ENCODE results near the gene ICE2. TPM values are rescaled to one million over a fixed set of nuclear protein-coding genes. Genes with fewer than 3 reads are reported as not detected.

Gene ICE2
- total RNA-seq, 3 donors from 2014 or later = 31.5 to 47.5 (median 36.3) TPM

GRCh38 chr15:60460931-60461330, 18.0 kb downstream of the ICE2 start:
- intact Hi-C loops (cut with DNase I, micrococcal nuclease) = no loop called here
- Histone ChIP-seq H3K4me1 (ENCODE audit: low read depth) (no peaks in the 10 kb centered on the region), H3K4me3 (no peak overlapping the region), H3K36me3 (ENCODE audit: low read depth) (no peaks in the 10 kb centered on the region), H3K9me3 (no peaks in the 10 kb centered on the region)
- no peak for DNase-seq
- ATAC-seq = no peak
- TF ChIP-seq CTCF (IDR thresholded peaks at IDR 0.05) = no peak

- no peaks in the 10 kb centered on the region for H3K4me1 ChIP-seq (ENCODE audit: low read depth)
- DNase-seq = no peak
- no peak for ATAC-seq
- no peak overlapping the region for H3K4me3 ChIP-seq
- no peak for TF ChIP-seq CTCF (IDR thresholded peaks at IDR 0.05)
- peaks cover 5% of the 10 kb centered on the region for H3K36me3 ChIP-seq (ENCODE audit: low read depth)
- intact Hi-C loops (cut with DNase I, micrococcal nuclease) = no loop called here
- no peaks in the 10 kb centered on the region for H3K9me3 ChIP-seq
These were observed 20.2 kb downstream of the ICE2 start for GRCh38 chr15:60458721-60459120.

- intact Hi-C loops (cut with DNase I, micrococcal nuclease) = no loop called here
These were observed 21.0 kb downstream of the ICE2 start for GRCh38 chr15:60457985-60458384.

GRCh38 chr15:60454824-60455223, 24.1 kb downstream of the ICE2 start:
- no peak for TF ChIP-seq CTCF (IDR thresholded peaks at IDR 0.05)
- no peak for ATAC-seq
- Histone ChIP-seq H3K4me3 (no peak overlapping the region), H3K4me1 (ENCODE audit: low read depth) (no peaks in the 10 kb centered on the region), H3K9me3 (no peaks in the 10 kb centered on the region), H3K36me3 (ENCODE audit: low read depth) (peaks cover 5% of the 10 kb centered on the region)
- intact Hi-C loops (cut with DNase I, micrococcal nuclease) = no loop called here
- no peak for DNase-seq

More at GRCh38 chr15:60457985-60458384, 21.0 kb downstream of the ICE2 start:
- peaks cover 5% of the 10 kb centered on the region for H3K36me3 ChIP-seq (ENCODE audit: low read depth)
- H3K9me3 ChIP-seq = no peaks in the 10 kb centered on the region
- H3K4me1 ChIP-seq (ENCODE audit: low read depth) = no peaks in the 10 kb centered on the region
- ATAC-seq (no peak), DNase-seq (no peak)
- no peak for TF ChIP-seq CTCF (IDR thresholded peaks at IDR 0.05)
- no peak overlapping the region for H3K4me3 ChIP-seq

GRCh38 chr15:60448668-60449360, 30.1 kb downstream of the ICE2 start:
- intact Hi-C loops (cut with DNase I, micrococcal nuclease) = no loop called here
- Histone ChIP-seq H3K9me3 (no peaks in the 10 kb centered on the region), H3K4me1 (ENCODE audit: low read depth) (no peaks in the 10 kb centered on the region), H3K36me3 (ENCODE audit: low read depth) (no peaks in the 10 kb centered on the region), H3K4me3 (no peak overlapping the region)
- ATAC-seq = no peak
- no peak for TF ChIP-seq CTCF (IDR thresholded peaks at IDR 0.05)
- no peak for DNase-seq

All from mucosa of descending colon (tissue), 3 donors.